ENCODE data around the gene COL23A1. TPM values are rescaled to one million over a fixed set of nuclear protein-coding genes. Genes with fewer than 3 reads are reported as not detected.

COL23A1 gene
- total RNA-seq, 4 donors from 2014 or later = 0.83 to 1.8 (median 1.5) TPM

DNA sequence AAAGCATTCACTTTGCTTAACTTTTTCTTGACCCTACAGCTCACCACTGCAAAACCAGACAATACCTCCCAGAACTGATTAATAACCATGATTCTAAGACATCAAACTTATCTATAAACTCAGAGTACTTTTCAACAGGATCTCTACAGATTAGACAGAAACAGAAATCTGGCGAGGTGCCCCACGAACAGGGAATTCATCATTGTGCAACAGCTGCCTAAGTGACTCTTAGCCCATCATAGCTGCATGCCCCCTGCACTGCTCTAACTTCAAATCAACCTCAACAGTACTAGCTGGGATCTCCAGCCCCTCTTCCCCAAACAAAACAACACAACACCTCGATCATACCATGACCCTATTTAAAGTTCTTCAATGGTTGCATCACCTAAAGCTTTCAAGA, 16.1 kb upstream of the COL23A1 start:
- Histone ChIP-seq H3K4me3 (no peak overlapping the region), H3K9me3 (no peaks in the 10 kb centered on the region), H3K36me3 (peaks cover 40 to 97% (median 76%) of the 10 kb centered on the region in 4 donors), H3K27ac (replicated peaks in 1 of 4) (peak overlapping the region in 1 of 4 donors; percentile 49), H3K27me3 (no peaks in the 10 kb centered on the region), H3K4me1 (peaks cover 16 to 46% (median 43%) of the 10 kb centered on the region in 4 donors)
- intact Hi-C loops (cut with DNase I) = no loop called here
- WGBS = 55% methylated on average over 3 of the region's 3 CpGs
- TF ChIP-seq POLR2A (IDR thresholded peaks at IDR 0.05; ENCODE audit: low read depth) = no peak
- TF ChIP-seq EP300 (IDR thresholded peaks at IDR 0.05) = no peak
- TF ChIP-seq, protein P1, sequence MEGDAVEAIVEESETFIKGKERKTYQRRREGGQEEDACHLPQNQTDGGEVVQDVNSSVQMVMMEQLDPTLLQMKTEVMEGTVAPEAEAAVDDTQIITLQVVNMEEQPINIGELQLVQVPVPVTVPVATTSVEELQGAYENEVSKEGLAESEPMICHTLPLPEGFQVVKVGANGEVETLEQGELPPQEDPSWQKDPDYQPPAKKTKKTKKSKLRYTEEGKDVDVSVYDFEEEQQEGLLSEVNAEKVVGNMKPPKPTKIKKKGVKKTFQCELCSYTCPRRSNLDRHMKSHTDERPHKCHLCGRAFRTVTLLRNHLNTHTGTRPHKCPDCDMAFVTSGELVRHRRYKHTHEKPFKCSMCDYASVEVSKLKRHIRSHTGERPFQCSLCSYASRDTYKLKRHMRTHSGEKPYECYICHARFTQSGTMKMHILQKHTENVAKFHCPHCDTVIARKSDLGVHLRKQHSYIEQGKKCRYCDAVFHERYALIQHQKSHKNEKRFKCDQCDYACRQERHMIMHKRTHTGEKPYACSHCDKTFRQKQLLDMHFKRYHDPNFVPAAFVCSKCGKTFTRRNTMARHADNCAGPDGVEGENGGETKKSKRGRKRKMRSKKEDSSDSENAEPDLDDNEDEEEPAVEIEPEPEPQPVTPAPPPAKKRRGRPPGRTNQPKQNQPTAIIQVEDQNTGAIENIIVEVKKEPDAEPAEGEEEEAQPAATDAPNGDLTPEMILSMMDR (IDR thresholded peaks at IDR 0.05) = no peak
- no peak for TF ChIP-seq POLR2AphosphoS5 (IDR thresholded peaks at IDR 0.05)
- DNase-seq (ENCODE audit: extremely low spot score) = no peak

GRCh38 chr5:178605788-178606187, 15.6 kb upstream of the COL23A1 start:
- no peaks in the 10 kb centered on the region for H3K27me3 ChIP-seq
- TF ChIP-seq EP300 (IDR thresholded peaks at IDR 0.05) = no peak
- no peak for TF ChIP-seq POLR2A (IDR thresholded peaks at IDR 0.05; ENCODE audit: low read depth)
- TF ChIP-seq, protein P1 (IDR thresholded peaks at IDR 0.05) = no peak
- no peak for TF ChIP-seq POLR2AphosphoS5 (IDR thresholded peaks at IDR 0.05)
- H3K27ac ChIP-seq (replicated peaks in 1 of 4) = peak overlapping the region in 3 of 4 donors; percentile 7 to 49 (median 31)
- peaks cover 37 to 94% (median 74%) of the 10 kb centered on the region in 4 donors for H3K36me3 ChIP-seq
- WGBS = 49% methylated on average over 3 of the region's 3 CpGs
- no peaks in the 10 kb centered on the region for H3K9me3 ChIP-seq
- no peak for DNase-seq (ENCODE audit: extremely low spot score)
- H3K4me1 ChIP-seq = peaks cover 16 to 46% (median 43%) of the 10 kb centered on the region in 4 donors
- H3K4me3 ChIP-seq = no peak overlapping the region
- intact Hi-C loops (cut with DNase I) = no loop called here

- intact Hi-C loops (cut with DNase I) = no loop called here
These were observed 12.6 kb upstream of the COL23A1 start for GRCh38 chr5:178602752-178603151.

GRCh38 chr5:178595750-178596149, 5.6 kb upstream of the COL23A1 start:
- DNase-seq (ENCODE audit: extremely low spot score) = no peak
- 49% methylated on average over 2 of the region's 2 CpGs for WGBS

More at GRCh38 chr5:178602752-178603151, 12.6 kb upstream of the COL23A1 start:
- WGBS = 57% methylated on average over 2 of the region's 2 CpGs
- TF ChIP-seq POLR2A (IDR thresholded peaks at IDR 0.05; ENCODE audit: low read depth) = no peak
- TF ChIP-seq, protein P1 (IDR thresholded peaks at IDR 0.05) = no peak
- TF ChIP-seq POLR2AphosphoS5 (IDR thresholded peaks at IDR 0.05) = no peak
- no peak for TF ChIP-seq EP300 (IDR thresholded peaks at IDR 0.05)
- peaks cover 16 to 46% (median 43%) of the 10 kb centered on the region in 4 donors for H3K4me1 ChIP-seq
- no peak for DNase-seq (ENCODE audit: extremely low spot score)
- H3K9me3 ChIP-seq = no peaks in the 10 kb centered on the region
- peak overlapping the region; percentile 41 to 62 (median 55) for H3K27ac ChIP-seq (replicated peaks in 1 of 4)
- H3K4me3 ChIP-seq = no peak overlapping the region
- peaks cover 18 to 76% (median 55%) of the 10 kb centered on the region in 4 donors for H3K36me3 ChIP-seq
- H3K27me3 ChIP-seq = no peaks in the 10 kb centered on the region

More at GRCh38 chr5:178595750-178596149, 5.6 kb upstream of the COL23A1 start:
- Histone ChIP-seq H3K36me3 (peaks cover 0 to 20% (median 18%) of the 10 kb centered on the region in 4 donors), H3K27ac (replicated peaks in 1 of 4) (no peak overlapping the region), H3K4me3 (no peak overlapping the region), H3K9me3 (peaks cover 0 to 21% (median 11%) of the 10 kb centered on the region in 4 donors), H3K4me1 (peaks cover 0 to 10% (median 6%) of the 10 kb centered on the region in 4 donors), H3K27me3 (no peaks in the 10 kb centered on the region)
- TF ChIP-seq EP300 (IDR thresholded peaks at IDR 0.05) (no peak), POLR2A (IDR thresholded peaks at IDR 0.05; ENCODE audit: low read depth) (no peak), POLR2AphosphoS5 (IDR thresholded peaks at IDR 0.05) (no peak)
- TF ChIP-seq, protein P1 (IDR thresholded peaks at IDR 0.05) = no peak
- intact Hi-C loops (cut with DNase I) = no loop called here
